Measurements from ENCODE around the gene SPATA13.

Gene SPATA13

DNA sequence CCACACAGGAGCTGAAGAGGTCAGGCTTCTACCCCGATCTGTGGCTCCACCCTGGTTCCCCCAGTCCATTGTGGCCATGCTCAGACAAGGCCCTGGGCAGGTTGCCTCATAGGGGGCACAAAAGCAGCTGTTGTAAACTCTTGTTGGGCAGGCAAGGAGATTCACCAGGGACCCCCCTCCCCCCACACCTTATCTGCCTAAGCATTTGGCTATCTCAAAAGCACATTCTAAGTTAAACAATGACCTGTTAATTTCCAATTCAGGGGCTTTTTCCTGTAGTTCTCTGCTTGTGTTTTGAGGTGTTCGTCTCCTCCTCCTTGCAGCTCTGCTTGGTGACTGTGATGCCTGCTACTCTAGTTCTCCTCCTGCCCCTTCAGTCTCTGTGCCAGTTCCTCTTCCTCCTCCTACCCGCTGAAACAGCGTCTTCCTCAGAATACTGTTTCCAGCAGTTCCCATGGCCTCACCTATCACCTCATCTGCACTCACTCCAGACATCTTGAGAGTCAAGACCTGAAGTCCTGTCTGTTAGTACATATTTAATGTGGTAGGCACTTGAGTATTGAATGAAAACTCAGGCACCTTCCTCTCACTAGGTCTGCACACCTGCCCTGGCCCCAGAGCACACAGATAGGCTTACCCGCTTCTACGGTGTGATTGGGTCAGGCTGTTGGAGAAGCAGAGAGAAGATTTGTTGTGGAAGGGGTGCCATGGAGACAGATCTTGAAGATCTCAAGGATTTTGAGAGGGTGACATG is 31.7 kb downstream of the SPATA13 start:
- Histone ChIP-seq H3K27me3 (no peaks in the 10 kb centered on the region), H3K9me3 (no peaks in the 10 kb centered on the region), H3K27ac (no peak overlapping the region), H3K4me3 (ENCODE audit: low read depth in 1 of 2, low read length in 1 of 2) (no peak overlapping the region), H3K36me3 (no peaks in the 10 kb centered on the region), H3K4me1 (ENCODE audit: control insufficient read depth in 1 of 2, insufficient read depth in 1 of 2, low read depth in 1 of 2, low read length in 1 of 2) (peaks cover 8 to 18% of the 10 kb centered on the region in 2 experiments)
- TF ChIP-seq, protein P1, sequence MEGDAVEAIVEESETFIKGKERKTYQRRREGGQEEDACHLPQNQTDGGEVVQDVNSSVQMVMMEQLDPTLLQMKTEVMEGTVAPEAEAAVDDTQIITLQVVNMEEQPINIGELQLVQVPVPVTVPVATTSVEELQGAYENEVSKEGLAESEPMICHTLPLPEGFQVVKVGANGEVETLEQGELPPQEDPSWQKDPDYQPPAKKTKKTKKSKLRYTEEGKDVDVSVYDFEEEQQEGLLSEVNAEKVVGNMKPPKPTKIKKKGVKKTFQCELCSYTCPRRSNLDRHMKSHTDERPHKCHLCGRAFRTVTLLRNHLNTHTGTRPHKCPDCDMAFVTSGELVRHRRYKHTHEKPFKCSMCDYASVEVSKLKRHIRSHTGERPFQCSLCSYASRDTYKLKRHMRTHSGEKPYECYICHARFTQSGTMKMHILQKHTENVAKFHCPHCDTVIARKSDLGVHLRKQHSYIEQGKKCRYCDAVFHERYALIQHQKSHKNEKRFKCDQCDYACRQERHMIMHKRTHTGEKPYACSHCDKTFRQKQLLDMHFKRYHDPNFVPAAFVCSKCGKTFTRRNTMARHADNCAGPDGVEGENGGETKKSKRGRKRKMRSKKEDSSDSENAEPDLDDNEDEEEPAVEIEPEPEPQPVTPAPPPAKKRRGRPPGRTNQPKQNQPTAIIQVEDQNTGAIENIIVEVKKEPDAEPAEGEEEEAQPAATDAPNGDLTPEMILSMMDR (IDR thresholded peaks at IDR 0.05), result no peak

DNA sequence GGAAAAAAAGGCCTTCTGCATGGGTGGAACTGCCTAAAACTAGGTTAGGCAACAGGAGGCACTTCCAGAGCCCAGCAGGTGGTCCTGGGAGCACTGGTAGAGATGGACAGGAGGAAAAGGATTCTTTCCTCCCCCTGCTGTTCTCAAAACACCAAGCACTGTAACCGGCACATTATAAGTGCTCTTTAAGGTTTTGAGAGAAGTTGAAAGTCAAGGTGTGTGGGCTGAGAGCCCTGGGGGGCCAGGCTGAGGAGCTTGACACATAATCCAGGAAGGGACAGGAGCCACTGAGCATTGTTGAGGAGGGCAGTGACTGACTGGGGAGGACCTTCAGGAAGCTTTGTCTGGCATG is 32.3 kb downstream of the SPATA13 start:
- Histone ChIP-seq H3K36me3 (no peaks in the 10 kb centered on the region), H3K9me3 (no peaks in the 10 kb centered on the region), H3K27ac (no peak overlapping the region), H3K4me1 (ENCODE audit: control insufficient read depth in 1 of 2, insufficient read depth in 1 of 2, low read depth in 1 of 2, low read length in 1 of 2) (peaks cover 4 to 12% of the 10 kb centered on the region in 2 experiments), H3K4me3 (ENCODE audit: low read depth in 1 of 2, low read length in 1 of 2) (no peak overlapping the region), H3K27me3 (no peaks in the 10 kb centered on the region)
- TF ChIP-seq, protein P1 (IDR thresholded peaks at IDR 0.05), result no peak

DNA sequence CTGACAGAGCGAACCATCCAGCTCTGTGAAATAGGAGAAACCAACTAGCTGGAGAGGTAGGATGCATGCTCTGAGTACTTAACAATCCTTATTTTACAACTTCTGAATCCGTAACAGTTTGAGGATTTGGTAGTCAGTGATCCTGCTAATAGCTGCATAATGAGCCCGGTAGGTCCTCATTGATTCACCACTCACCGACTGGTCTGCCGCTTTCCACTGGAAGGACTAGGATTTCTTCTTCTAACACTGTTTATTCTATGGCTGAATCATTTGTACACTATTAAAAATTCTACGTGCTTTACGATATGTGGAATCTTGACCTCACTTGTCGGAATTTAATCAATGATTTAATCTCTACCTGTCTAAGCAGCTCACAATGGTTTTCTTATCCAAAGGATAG is 33.9 kb downstream of the SPATA13 start:
- no peaks in the 10 kb centered on the region for H3K36me3 ChIP-seq
- TF ChIP-seq, protein P1 (IDR thresholded peaks at IDR 0.05), result no peak
- no peak overlapping the region for H3K4me3 ChIP-seq (ENCODE audit: low read depth in 1 of 2, low read length in 1 of 2)
- H3K4me1 ChIP-seq (ENCODE audit: control insufficient read depth in 1 of 2, insufficient read depth in 1 of 2, low read depth in 1 of 2, low read length in 1 of 2), result peaks cover 4 to 11% of the 10 kb centered on the region in 2 experiments
- no peaks in the 10 kb centered on the region for H3K27me3 ChIP-seq
- no peak overlapping the region for H3K27ac ChIP-seq
- H3K9me3 ChIP-seq, result no peaks in the 10 kb centered on the region

DNA sequence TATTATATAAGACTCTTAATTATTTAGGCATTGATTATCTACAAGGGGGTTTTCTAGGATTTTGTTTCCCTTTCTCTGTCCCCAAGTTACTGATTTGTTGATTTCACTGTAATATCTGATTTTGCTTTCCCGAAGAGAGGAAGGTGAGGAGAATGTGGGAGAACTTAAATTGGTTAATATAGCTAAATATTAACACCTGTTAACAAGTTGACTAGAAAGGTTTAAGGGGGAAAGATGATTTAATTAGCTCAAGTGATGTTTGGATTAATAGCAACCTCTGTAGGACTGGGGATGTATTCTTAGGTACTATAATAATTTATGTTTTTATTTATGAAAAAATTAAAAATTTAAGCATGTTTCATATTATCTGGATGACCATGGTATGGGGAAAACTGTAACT is 35.1 kb downstream of the SPATA13 start:
- no peaks in the 10 kb centered on the region for H3K27me3 ChIP-seq
- TF ChIP-seq, protein P1 (IDR thresholded peaks at IDR 0.05), result no peak
- H3K9me3 ChIP-seq, result no peaks in the 10 kb centered on the region
- no peaks in the 10 kb centered on the region for H3K36me3 ChIP-seq
- no peak overlapping the region for H3K27ac ChIP-seq
- no peak overlapping the region for H3K4me3 ChIP-seq (ENCODE audit: low read depth in 1 of 2, low read length in 1 of 2)
- peaks cover 4 to 11% of the 10 kb centered on the region in 2 experiments for H3K4me1 ChIP-seq (ENCODE audit: control insufficient read depth in 1 of 2, insufficient read depth in 1 of 2, low read depth in 1 of 2, low read length in 1 of 2)

DNA sequence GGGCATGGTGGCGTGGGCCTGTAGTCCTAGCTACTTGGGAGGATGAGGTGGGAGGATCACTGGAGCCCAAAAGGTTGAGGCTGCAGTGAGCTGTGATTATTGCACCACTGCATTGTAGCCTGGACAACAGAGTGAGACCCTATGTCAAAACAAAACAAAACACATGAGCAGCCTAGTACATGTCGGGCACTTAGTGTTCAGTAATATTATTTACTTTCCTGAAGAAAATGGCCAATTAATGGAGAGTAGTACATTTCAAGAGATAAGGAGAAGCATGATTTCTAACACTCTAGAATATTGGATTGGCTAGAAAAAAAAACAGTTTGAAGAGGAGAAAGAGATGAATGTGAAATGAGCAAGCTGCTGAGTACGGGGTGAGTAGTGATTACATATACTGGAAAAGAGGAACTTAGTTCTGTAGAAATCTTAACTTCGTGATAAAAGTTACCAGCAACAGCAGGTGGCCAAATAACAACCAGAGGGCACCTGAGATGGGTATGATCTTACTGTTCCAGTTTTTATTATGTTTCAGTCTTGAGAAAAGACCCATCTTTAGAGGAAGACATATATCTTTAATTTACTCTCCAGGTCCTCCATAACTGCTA is 36.2 kb downstream of the SPATA13 start:
- H3K27me3 ChIP-seq, result no peaks in the 10 kb centered on the region
- H3K9me3 ChIP-seq, result no peaks in the 10 kb centered on the region
- TF ChIP-seq, protein P1 (IDR thresholded peaks at IDR 0.05), result no peak
- H3K36me3 ChIP-seq, result no peaks in the 10 kb centered on the region
- no peak overlapping the region for H3K27ac ChIP-seq
- H3K4me3 ChIP-seq (ENCODE audit: low read depth in 1 of 2, low read length in 1 of 2), result no peak overlapping the region
- peaks cover 4 to 11% of the 10 kb centered on the region in 2 experiments for H3K4me1 ChIP-seq (ENCODE audit: control insufficient read depth in 1 of 2, insufficient read depth in 1 of 2, low read depth in 1 of 2, low read length in 1 of 2)

All from neutrophil (primary cell).